Renal pelvis (tissue), 4 donors: ENCODE data around the gene SLC25A48. TPM values are rescaled to one million over a fixed set of nuclear protein-coding genes. Genes with fewer than 3 reads are reported as not detected.
"Not testable (repeated sequence)": the region's sequence is repeated elsewhere in the genome, so short reads cannot be mapped to it uniquely, and the experiment has no call there.

ENCODE experiments used
- DNase-seq: peaks from one replicate; pipeline ENCODE4 v3.0.0-alpha.2; 2013
- polyA plus RNA-seq, 3 donors: library from polyadenylated mRNA; unstranded; fragments of 120-200 nt; gene quantifications; one replicate each; pipeline ENCODE4 v1.2.1, GENCODE V29; 2013; ENCODE audit not compliant: insufficient read length in 3 of 3

Gene SLC25A48
- polyA plus RNA-seq, 3 donors = 3.0 to 5.4 (median 3.5) TPM

DNA sequence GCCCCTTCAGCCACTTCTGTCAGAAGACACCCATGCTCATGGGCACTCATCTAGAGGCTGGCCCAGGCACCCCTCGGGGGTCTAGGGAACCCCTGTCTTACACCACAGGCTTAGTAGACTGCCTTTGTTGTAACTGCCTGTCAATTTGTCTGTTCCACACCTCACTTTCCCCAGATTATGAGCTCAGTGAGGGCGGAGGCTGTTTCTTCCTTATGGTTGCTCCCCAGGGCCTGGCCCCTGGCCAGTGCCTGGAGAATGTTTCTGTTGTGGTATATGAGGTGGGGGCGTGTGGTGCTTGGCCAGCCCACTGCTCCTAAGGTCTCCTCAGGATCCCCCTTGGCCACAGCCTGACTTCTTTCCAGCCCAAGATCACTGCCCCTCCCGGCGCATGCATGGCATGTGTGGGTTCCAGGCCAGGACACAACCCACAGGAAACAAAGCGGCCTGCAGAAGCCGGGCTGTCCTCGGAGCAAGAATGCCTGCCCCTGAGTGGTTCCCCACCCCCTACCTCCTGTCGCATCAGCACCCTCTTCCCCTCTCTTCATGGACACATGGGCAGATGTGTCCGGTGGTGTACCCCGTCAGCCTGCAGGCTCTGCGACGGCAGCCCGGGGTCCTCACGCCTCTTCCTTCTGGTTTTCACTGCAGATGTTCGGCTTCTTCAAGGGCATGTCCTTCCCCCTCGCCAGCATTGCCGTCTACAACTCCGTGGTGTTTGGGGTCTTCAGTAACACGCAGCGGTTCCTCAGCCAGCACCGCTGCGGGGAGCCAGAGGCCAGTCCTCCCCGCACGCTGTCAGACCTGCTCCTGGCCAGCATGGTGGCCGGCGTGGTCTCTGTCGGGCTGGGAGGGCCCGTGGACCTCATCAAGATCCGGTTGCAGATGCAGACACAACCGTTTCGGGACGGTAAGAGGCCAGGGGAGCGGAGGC, 17.7 kb downstream of the SLC25A48 start:
- DNase-seq = no peak

DNA sequence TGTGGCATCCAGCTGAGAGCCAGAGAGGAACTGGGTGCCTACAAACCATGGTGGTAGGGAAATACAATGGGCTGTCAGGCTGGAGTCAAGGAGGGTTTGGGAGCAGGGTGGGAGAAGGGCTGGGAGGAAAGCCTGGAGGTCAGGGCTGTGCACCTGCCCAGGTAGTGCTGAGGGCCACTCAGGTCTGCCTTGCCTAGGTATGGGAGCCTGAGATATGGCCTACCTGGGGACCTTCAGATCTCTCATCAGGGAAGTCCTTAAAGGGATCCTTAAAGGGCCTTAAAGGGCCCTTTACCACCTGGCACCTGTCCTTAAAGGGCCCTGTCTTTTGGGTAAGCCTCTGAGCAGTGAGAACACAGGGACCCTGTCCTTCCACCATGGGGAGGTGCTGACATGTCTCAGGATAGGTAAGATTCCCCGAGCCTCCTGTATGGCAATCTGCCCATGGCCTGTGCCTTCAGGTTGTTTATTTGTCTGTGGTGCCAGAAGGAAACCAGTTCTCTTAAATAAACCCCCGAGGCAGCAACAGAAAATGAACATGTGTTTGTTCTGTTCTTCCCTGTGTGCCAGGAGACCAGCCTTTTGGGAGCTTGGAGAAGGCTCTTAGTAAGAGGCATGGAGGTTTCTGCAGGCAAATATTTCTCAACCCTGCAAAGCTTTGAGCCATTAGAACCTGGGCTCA, 23.3 kb downstream of the SLC25A48 start:
- DNase-seq = no peak

DNA sequence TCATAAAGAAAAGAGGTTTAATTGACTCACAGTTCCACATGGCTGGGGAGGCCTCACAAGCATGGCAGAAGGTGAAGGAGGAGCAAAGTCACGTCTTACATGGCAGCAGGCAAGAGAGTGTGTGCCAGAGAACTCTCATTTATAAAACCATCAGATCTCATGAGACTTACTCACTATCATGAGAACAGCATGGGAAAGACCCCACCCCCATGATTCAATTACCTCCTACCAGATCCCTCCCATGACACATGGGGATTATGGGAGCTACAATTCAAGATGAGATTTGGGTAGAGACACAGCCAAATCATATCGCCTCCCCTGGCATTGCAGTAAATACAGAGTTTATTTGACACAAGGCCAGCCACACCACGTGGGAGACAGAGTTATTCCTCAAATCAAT, 24.7 kb downstream of the SLC25A48 start:
- DNase-seq = not testable (repeated sequence)

DNA sequence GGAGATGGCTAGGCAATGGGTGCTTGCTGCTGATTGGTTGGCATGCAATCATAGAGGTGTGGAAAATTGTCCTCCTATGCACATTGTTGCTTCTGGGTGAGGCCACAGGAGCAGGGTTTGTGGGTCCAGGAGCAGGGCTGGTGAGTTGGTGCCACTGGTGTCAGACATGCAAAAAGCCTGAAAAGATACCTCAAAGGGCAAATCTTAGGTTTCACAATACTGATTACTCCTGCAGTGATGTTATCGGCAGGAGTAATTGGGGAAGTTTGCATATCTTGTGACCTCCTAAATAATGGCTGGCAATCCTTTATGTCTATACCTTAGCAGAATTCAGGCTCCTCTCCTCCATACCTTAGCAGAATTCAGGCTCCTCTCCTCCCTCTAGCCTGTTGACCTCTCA, 25.2 kb downstream of the SLC25A48 start:
- DNase-seq = no peak

DNA sequence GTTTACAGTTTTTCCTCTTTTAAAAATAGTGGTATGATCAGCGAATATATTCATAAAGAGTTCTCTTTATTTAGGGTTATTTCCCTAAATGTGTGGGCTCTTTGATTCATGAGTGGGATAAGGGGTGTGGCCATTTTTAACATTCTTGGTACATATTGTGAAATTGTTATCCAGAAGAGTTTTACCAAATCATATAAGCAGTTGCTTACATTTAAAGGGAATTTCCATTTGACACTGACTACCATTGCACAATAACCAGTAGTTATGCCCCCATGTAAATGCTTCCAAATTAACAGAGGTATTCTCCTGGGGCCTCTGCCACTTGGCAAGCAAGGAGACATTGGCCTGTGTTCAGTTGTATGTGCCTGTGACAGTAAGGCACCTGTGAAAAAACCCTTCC, 27.2 kb downstream of the SLC25A48 start:
- no peak for DNase-seq

- no peak for DNase-seq
Observed at GRCh38 chr5:135862086-135862485, 27.6 kb downstream of the SLC25A48 start.

- no peak for DNase-seq
Observed at GRCh38 chr5:135862744-135863143, 28.3 kb downstream of the SLC25A48 start.

DNA sequence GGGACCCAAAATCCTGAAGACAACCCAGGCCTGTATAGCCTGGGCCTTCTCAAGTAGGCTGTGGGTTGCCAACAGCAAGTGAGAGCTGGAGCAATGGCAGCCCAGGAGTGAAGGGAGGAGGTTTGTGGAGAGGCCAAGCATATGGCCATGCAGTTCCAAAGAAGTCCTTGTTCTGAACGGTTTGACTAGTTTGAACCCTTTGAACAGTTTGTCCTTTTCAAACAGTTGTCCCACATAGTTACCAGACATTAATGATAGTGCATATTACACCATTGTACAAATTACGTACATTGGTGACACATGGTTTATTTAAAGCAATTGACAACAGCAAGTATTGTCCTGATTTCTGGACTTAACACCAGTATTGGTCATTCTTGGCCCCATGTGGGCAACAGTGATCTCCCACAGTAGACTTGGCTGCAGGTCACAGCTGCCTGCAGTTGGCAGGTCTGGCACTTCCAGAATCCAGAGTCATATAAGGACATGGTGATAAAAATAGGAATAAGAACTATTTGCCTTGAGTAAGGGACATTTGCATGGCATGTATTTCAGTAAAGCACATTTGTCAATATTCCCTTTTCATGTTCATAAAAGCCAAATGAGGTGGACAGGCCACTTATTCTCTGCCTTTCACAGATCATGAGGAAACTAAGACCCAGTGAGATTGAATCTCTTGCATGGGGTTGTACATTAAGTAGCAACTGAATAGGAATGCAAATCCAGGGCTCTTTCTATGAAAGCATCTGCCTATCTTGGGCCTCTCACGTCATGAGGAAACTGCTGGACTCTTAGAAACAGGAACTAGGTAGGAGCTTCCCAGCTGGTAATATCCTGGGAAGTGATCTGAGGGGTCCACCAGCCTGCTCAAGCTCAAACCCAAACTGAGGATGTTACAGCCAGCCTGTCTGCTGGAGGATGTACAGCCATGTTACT, 30.3 kb downstream of the SLC25A48 start:
- no peak for DNase-seq

DNA sequence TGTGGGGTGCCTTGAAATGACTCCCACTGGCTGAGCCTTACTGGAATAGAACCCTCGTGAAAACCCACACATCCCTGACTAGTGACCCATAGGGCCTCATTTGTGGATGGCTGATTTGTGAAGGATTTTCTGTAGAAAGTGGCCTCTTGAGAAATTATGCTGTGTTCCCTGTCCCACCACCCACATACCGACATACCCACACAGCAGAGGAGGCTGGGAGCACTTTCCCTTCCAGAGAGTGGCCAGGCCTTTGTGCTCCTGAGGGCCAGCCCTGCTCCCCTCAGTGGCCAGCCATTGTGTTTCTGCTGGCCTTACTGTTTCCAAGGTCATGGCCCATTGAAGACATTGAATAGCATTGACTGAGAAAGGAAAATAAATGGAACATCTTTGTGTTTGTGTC, 31.6 kb downstream of the SLC25A48 start:
- DNase-seq = no peak

- no peak for DNase-seq
Observed at GRCh38 chr5:135867599-135867998, 33.1 kb downstream of the SLC25A48 start.

DNA sequence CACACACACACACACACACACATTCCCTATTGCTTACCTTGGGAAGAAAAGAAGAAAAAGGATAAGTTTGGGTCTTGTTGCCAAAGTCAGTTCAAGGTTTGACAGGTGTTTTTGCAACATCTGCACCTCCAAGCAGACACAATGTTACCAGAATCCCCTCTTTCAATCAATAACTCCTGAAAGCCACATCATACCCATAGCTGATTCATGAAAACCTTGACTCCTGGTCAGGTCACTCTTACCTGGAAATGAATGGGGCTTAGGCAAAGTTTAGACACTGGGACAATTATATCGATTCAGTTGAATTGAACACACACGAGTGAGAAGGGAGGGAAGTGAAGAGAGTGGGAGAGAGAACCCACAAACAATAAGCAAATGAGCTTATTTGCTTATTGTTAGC, 34.2 kb downstream of the SLC25A48 start:
- no peak for DNase-seq

GRCh38 chr5:135869276-135869675, 34.8 kb downstream of the SLC25A48 start:
- no peak for DNase-seq

- no peak for DNase-seq
Observed at GRCh38 chr5:135869935-135870334, 35.5 kb downstream of the SLC25A48 start.

GRCh38 chr5:135871268-135871915, 36.9 kb downstream of the SLC25A48 start:
- no peak for DNase-seq

DNA sequence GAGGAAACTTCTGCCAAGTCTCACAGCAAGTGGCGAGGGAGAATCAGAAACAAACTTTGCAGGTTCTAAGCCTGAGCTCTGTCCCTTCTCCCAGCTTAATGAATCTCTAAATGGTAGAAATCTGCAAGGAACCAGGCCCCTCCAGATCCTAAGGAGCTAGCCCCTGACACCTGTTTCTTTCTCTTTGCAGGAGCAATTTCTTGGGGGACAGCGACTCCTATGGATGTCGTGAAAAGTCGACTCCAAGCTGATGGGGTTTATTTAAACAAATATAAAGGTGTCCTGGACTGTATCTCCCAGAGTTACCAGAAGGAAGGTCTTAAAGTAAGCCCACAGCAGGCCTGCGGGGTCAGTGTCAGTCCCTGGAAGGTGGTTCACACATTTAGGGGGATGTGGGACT, 39.4 kb downstream of the SLC25A48 start:
- no peak for DNase-seq

DNA sequence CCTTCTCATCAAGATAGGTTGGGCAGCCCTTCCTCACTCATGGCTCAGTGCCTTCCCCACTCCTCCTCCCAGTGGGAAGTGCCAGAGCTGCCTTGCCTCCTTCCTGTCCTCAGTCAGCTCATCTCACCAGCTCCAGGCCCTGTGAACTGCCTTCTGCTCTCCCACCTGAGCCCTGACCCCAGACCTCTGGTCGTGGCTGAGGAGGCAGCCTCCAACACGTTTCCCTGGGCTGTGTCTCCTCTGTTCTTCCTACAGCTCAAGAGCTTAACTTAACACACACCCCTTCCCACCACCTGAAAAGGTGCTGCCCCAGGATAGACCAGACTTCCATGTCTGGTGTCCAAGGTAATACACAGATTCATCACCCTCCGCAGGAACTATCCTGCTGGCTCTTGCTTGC, 40.0 kb downstream of the SLC25A48 start:
- DNase-seq = no peak

- no peak for DNase-seq
Observed at GRCh38 chr5:135875567-135875966, 41.1 kb downstream of the SLC25A48 start.

DNA sequence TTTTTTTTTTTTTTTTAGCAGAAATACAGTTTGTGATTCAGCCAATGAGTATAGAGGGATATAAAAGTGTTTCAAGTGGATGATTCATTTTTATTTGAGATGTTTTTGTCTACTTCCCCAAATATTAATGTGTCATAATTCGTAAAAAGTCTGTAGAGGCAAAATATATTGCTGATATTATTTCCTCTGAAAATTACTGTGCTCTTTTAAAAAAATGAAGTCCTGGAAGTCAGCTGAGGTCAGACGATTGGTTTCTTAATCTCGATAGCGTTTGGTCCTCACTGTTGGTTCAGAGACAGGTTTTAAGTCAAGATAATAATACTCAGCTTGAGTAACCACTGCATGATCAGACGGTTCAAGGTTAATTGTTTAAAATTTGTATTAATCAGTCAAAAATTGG, 41.7 kb downstream of the SLC25A48 start:
- DNase-seq = no peak

DNA sequence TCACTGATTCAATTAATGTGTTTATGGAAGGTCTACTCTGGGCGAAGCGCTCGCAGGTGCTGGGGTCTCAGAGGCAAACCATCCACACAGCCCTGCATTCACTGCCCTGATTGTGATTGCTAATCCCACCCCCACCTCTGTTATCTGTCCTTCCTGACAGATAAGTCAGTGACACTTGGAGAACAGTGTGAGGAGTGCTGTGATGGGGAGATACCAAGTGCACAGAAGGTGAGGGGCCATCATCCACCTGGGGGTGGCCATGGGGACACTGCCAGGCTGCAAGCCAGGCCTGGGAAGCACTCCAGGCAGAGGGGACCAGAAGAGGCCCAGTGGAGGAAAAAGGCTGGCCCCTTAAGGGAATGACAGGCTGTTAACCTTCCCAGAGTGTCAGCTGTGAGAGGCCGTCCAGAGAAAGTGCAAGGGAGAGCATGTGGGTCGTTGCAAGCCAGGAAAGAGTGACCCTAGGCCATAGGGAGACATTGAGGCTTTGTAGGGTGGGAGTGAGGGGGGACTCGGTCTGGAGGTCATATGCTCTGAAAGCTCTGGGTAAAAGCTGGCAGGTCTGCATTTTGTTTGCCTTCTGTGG, 43.2 kb downstream of the SLC25A48 start:
- DNase-seq = no peak

DNA sequence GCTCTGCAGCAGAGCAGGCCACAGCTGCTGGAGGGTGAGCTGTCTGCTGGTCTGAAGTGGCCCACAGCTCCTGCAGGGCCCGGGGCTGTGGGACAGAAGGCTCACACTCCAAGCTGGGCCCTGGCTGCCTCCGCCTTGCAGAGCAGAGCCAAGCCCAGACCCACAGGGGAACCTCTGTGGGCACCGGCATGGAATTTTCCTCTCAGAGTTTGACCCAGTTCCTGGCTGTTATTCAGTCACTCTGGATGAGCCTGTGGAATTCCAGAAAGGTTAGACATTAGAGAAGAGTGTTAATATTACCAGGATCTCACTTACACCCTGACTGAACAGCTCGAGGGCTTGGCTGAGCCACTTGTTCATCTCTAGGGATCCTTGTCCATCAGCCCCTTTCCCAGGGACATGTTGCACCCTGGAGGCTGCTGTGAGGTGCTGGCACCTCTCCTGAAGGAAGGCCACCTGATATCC, 43.7 kb downstream of the SLC25A48 start:
- no peak for DNase-seq

DNA sequence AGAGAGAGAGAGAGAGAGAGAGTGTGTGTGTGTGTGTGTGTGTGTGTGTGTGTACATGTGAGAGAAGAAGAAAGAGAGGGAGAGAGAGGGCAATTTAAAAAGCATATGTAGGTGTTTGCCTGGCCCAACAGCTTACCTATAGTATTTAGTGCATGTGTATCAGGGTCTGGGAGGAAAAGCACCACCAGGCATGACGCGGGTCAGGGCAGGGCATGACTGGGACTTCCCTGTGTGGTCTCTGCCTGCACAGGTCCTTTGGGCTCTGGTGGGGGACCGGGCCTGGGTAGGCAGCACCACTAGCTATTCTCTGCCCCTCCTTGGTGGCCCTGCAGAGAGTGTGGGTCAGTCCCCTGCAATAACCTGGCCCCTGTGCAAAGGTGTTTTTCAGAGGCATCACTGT, 45.1 kb downstream of the SLC25A48 start:
- no peak for DNase-seq
